GM12878 (cell line): Measurements from ENCODE around the gene ACTBL2. TPM values are rescaled to one million over a fixed set of nuclear protein-coding genes. Genes with fewer than 3 reads are reported as not detected.

ENCODE experiments used
- ATAC-seq: fragments of 200-7000 bp; cut with Tn5 transposase; 3 replicates; pipeline ENCODE4 v1.9.1; 2020; ENCODE audit warnings: mild to moderate bottlenecking, moderate library complexity
- BruUV-seq: library from RNA; stranded (reverse); fragments of 400-500 nt; replicated peaks from 2 replicates; lab custom pipeline; 2021; lab: Mats Ljungman, UMichigan
- CTCF ChIA-PET: fragments of 300-600 bp; sonication (Branson Sonifier 250); formaldehyde crosslinking; extraction: SDS; loops from one replicate; lab custom pipeline; 2021; ENCODE audit warnings: inconsistent platforms; lab: Yijun Ruan, JAX
- POLR2A ChIA-PET: fragments of 350-600 bp; formaldehyde crosslinking; extraction: SDS; loops from one replicate; lab custom pipeline; 2021; ENCODE audit warnings: inconsistent platforms; lab: Charles Lee
- RAD21 ChIA-PET: fragments of 300-600 bp; sonication (Branson Sonifier 250); formaldehyde crosslinking; loops from one replicate; lab custom pipeline; 2023; ENCODE audit warnings: antibody characterized with exemption; ENCODE audit not compliant: unreplicated experiment; lab: Charles Lee
- SMC1A ChIA-PET: fragments of 300-600 bp; sonication (Branson Sonifier 250); formaldehyde crosslinking; loops from one replicate; lab custom pipeline; 2023; ENCODE audit not compliant: unreplicated experiment, uncharacterized antibody; lab: Charles Lee
- DNase-seq: peaks from one replicate; pipeline ENCODE4 v3.0.0-alpha.2; 2011; ENCODE audit warnings: low read depth, low spot score
- FAIRE-seq: peaks from 3 replicates; lab custom pipeline; 2011; peaks lifted over from hg19 to GRCh38; lab: Jason Lieb, UNC
- H2AFZ ChIP-seq: 2 replicates; pipeline ENCODE4 v1.6.0; 2011; ENCODE audit warnings: low read depth, low read length, control low read depth; ENCODE audit not compliant: control insufficient read depth
- H3K27ac ChIP-seq: 2 replicates; pipeline ENCODE4 v1.5.1; 2011; ENCODE audit warnings: control low read depth; ENCODE audit not compliant: control insufficient read depth, insufficient read depth
- H3K27me3 ChIP-seq, 2 experiments: replicated peaks in 1 of 2; 2 replicates each; pipeline versions ENCODE4 v1.6.0 to v1.6.1; 2011; ENCODE audit warnings: low read length in 1 of 2; ENCODE audit not compliant: control insufficient read depth in 2 of 2, insufficient read depth in 2 of 2
- H3K36me3 ChIP-seq, 2 experiments: 2 replicates each; pipeline ENCODE4 v1.5.1; 2011; ENCODE audit warnings: low read length in 1 of 2; ENCODE audit not compliant: control insufficient read depth in 2 of 2, insufficient read depth in 2 of 2
- H3K4me1 ChIP-seq: 2 replicates; pipeline ENCODE4 v1.6.1; 2011; ENCODE audit warnings: mild to moderate bottlenecking, low read length, moderate library complexity, mixed read lengths; ENCODE audit not compliant: control insufficient read depth, insufficient read depth
- H3K4me2 ChIP-seq: 2 replicates; pipeline ENCODE4 v1.6.0; 2011; ENCODE audit warnings: control low read depth; ENCODE audit not compliant: control insufficient read depth, insufficient read depth
- H3K4me3 ChIP-seq: fragments of 200-600 bp; sonication (generic); 2 replicates; pipeline ENCODE4 v1.5.1; 2016
- H3K79me2 ChIP-seq: 2 replicates; pipeline ENCODE4 v1.6.0; 2011; ENCODE audit warnings: low read length; ENCODE audit not compliant: control insufficient read depth, insufficient read depth
- H3K9ac ChIP-seq: 2 replicates; pipeline ENCODE4 v1.8.0; 2011; ENCODE audit warnings: low read length, control low read depth, mixed read lengths; ENCODE audit not compliant: control insufficient read depth, insufficient read depth
- H3K9me3 ChIP-seq: replicated peaks from 3 replicates; pipeline ENCODE4 v1.5.1; 2011; ENCODE audit warnings: mild to moderate bottlenecking, low read length; ENCODE audit not compliant: control insufficient read depth, insufficient read depth
- H4K20me1 ChIP-seq: 2 replicates; pipeline ENCODE4 v1.6.0; 2011; ENCODE audit not compliant: control insufficient read depth, insufficient read depth
- HDAC2 ChIP-seq: fragments of 200-600 bp; sonication (generic); IDR thresholded peaks from 2 replicates; pipeline ENCODE4 v1.6.1; 2017
- KLF5 ChIP-seq: fragments of 450-650 bp; IDR thresholded peaks from 2 replicates; pipeline ENCODE4 v1.6.1; 2014; ENCODE audit warnings: mild to moderate bottlenecking; ENCODE audit not compliant: partially characterized antibody
- SMAD1 ChIP-seq: fragments of 450-650 bp; IDR thresholded peaks from 2 replicates; pipeline ENCODE4 v1.6.1; 2018; ENCODE audit warnings: mild to moderate bottlenecking, low read depth; ENCODE audit not compliant: partially characterized antibody
- WGBS: methylation state at CpG from one replicate; pipeline ENCODE4 v1.1.6; 2016; ENCODE audit warnings: low lambda C conversion rate; ENCODE audit not compliant: insufficient replicate concordance, insufficient coverage; ENCODE audit errors: missing lambda C conversion rate; 5-methylcytosine and 5-hydroxymethylcytosine counted together
- in situ Hi-C: fragments of 300-500 bp; cut with MboI; formaldehyde crosslinking; loops from 9 replicates; pipeline ENCODE4 v1.14.3; 2018; ENCODE audit warnings: mixed read lengths
- intact Hi-C: fragments of 100-400 bp; cut with micrococcal nuclease; formaldehyde crosslinking; loops from one replicate; pipeline ENCODE4 v1.14.2; 2022; ENCODE audit not compliant: unreplicated experiment
- polyA plus RNA-seq, 11 experiments: library from polyadenylated mRNA; depleted of rRNA in 4 of 11; unstranded in 6 of 11; stranded (reverse) in 5 of 11; fragments of >200 nt; fragmentation: Nextera tagmentation in 4 of 11; fragmentation: Illumina TruSeq in 1 of 11; extraction: Ambion mirVana in 4 of 11; extraction: Trizol in 1 of 11; gene quantifications; 1 replicate in 1 of 11; 2 replicates in 10 of 11; pipeline versions ENCODE4 v1.2.1 to v1.2.3, GENCODE V29; 2011 to 2016; ENCODE audit warnings: inconsistent platforms in 2 of 11, missing spikeins in 2 of 11, low read depth in 1 of 11
- total RNA-seq, 4 experiments: library from RNA; depleted of rRNA in 3 of 4; stranded (reverse); fragments of >200 nt in 3 of 4; fragmentation: Illumina TruSeq in 1 of 4; extraction: Trizol in 1 of 4; gene quantifications; 2 replicates each; pipeline versions ENCODE4 v1.2.1 to v1.2.3, GENCODE V29; 2013 to 2021
- TF ChIP-seq, protein P1 (sequence below): IDR thresholded peaks from 2 replicates; pipeline ENCODE4 v1.6.1; 2011; ENCODE audit warnings: low read depth, mild to moderate bottlenecking, low read length, moderate library complexity, borderline replicate concordance; ENCODE audit errors: extremely low read depth
- TF ChIP-seq, protein P2 (sequence below): fragments of 150-350 bp; IDR thresholded peaks from 2 replicates; pipeline ENCODE4 v1.6.1; 2016; ENCODE audit warnings: low read depth, low read length

ACTBL2 gene
- total and polyA plus RNA-seq, 10 of the 15 experiments (the other 5 are each of a cell fraction or from before 2014, with no cell fraction given), result 0.04 to 0.06 (median 0.04) TPM; not detected in 7

GRCh38 chr5:57434683-57435082, 47.9 kb downstream of the ACTBL2 start:
- Histone ChIP-seq H3K4me2 (no peak overlapping the region), H4K20me1 (no peaks in the 10 kb centered on the region), H3K4me3 (no peak overlapping the region), H3K36me3 (no peaks in the 10 kb centered on the region), H2AFZ (no peak overlapping the region), H3K4me1 (no peaks in the 10 kb centered on the region), H3K27ac (no peak overlapping the region), H3K79me2 (no peaks in the 10 kb centered on the region), H3K9ac (no peak overlapping the region), H3K27me3 (peaks cover 1 to 5% of the 10 kb centered on the region in 2 experiments; a peak in 1 of 4 replicates), H3K9me3 (no peaks in the 10 kb centered on the region)
- WGBS, result 0% methylated on average over 3 of the region's 3 CpGs
- ChIA-PET POLR2A (no interaction called here), CTCF (interaction anchor here (0.8 to 2.3 kb wide), 4 partner anchors 12 to 136 kb away, joined by 3 to 11 read pairs (median 4); no protein-coding TSS in a partner anchor), SMC1A (interaction anchor here (0.7 to 1.7 kb wide), 3 partner anchors 11 to 131 kb away, joined by 3 read pairs; no protein-coding TSS in a partner anchor), RAD21 (interaction anchor here (0.8 to 1.4 kb wide), 3 partner anchors 16 to 137 kb away, joined by 3 read pairs; no protein-coding TSS in a partner anchor)
- DNase-seq (no peak), FAIRE-seq (no peak), ATAC-seq (no peak)
- TF ChIP-seq SMAD1, result no peak
- no peak for TF ChIP-seq HDAC2
- no peak for TF ChIP-seq KLF5
- TF ChIP-seq, protein P1, sequence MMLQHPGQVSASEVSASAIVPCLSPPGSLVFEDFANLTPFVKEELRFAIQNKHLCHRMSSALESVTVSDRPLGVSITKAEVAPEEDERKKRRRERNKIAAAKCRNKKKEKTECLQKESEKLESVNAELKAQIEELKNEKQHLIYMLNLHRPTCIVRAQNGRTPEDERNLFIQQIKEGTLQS, result no peak
- TF ChIP-seq, protein P2, sequence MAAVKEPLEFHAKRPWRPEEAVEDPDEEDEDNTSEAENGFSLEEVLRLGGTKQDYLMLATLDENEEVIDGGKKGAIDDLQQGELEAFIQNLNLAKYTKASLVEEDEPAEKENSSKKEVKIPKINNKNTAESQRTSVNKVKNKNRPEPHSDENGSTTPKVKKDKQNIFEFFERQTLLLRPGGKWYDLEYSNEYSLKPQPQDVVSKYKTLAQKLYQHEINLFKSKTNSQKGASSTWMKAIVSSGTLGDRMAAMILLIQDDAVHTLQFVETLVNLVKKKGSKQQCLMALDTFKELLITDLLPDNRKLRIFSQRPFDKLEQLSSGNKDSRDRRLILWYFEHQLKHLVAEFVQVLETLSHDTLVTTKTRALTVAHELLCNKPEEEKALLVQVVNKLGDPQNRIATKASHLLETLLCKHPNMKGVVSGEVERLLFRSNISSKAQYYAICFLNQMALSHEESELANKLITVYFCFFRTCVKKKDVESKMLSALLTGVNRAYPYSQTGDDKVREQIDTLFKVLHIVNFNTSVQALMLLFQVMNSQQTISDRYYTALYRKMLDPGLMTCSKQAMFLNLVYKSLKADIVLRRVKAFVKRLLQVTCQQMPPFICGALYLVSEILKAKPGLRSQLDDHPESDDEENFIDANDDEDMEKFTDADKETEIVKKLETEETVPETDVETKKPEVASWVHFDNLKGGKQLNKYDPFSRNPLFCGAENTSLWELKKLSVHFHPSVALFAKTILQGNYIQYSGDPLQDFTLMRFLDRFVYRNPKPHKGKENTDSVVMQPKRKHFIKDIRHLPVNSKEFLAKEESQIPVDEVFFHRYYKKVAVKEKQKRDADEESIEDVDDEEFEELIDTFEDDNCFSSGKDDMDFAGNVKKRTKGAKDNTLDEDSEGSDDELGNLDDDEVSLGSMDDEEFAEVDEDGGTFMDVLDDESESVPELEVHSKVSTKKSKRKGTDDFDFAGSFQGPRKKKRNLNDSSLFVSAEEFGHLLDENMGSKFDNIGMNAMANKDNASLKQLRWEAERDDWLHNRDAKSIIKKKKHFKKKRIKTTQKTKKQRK, result no peak
- intact Hi-C loops, result loop anchor here (10.0 kb wide), 1 partner anchor 60 kb away; no protein-coding TSS in a partner anchor
- in situ Hi-C loops, result no loop called here
- no TSS peak for BruUV-seq
